ENCODE data around the gene SHISAL1. TPM values are rescaled to one million over a fixed set of nuclear protein-coding genes. Genes with fewer than 3 reads are reported as not detected.

The SHISAL1 gene
- total and polyA plus RNA-seq, 2 donors (not counting 3 experiments of a cell fraction or from before 2014, with no cell fraction given): 0.01 to 0.07 TPM

GRCh38 chr22:44199164-44199563 is 113.6 kb downstream of the SHISAL1 start:
- no peaks in the 10 kb centered on the region for H4K20me1 ChIP-seq (replicated peaks; ENCODE audit: control insufficient read depth, extremely low read depth, insufficient read depth, low read length)
- DNase-seq (ENCODE audit: low read depth, low spot score) (no peak), FAIRE-seq (no peak)
- H3K4me1 ChIP-seq (ENCODE audit: control insufficient read depth, extremely low read depth, insufficient read depth, low read length): no peaks in the 10 kb centered on the region
- dilution Hi-C loops (cut with MboI; ENCODE audit: extremely low pct_ligation_motif_present, low sequenced_read_pairs): no loop called here
- ChIA-PET POLR2A (no interaction called here), CTCF (no interaction called here)
- no peaks in the 10 kb centered on the region for H3K9me1 ChIP-seq (replicated peaks; ENCODE audit: control insufficient read depth, extremely low read depth, insufficient read depth, low read length)
- H3K9ac ChIP-seq (replicated peaks; ENCODE audit: extremely low read depth, insufficient read depth, low read length): no peak overlapping the region
- intact Hi-C loops (cut with micrococcal nuclease): no loop called here
- no TSS peak for BruUV-seq (replicated peaks)
- no peaks in the 10 kb centered on the region for H3K9me3 ChIP-seq (replicated peaks; ENCODE audit: control insufficient read depth, insufficient read depth, low read length)
- no peak overlapping the region for H3K27ac ChIP-seq (ENCODE audit: insufficient read depth, low read depth, low read length)
- no peak overlapping the region for H3K4me3 ChIP-seq (replicated peaks in 1 of 3; ENCODE audit: insufficient read depth in 1 of 3, low read depth in 1 of 3, low read length in 3 of 3)
- no peak for TF ChIP-seq CTCF (IDR thresholded peaks at IDR 0.05; ENCODE audit: extremely low read depth in 1 of 2, insufficient read depth in 1 of 2, low read depth in 1 of 2, low read length in 2 of 2)
- no peak for TF ChIP-seq EZH2 (IDR thresholded peaks at IDR 0.05; ENCODE audit: borderline replicate concordance, low read depth, low read length, severe bottlenecking)
- TF ChIP-seq MAX (IDR thresholded peaks at IDR 0.05; ENCODE audit: insufficient read depth, insufficient read length): no peak
- TF ChIP-seq POLR2A (IDR thresholded peaks at IDR 0.05; ENCODE audit: low read depth, low read length): no peak
- TF ChIP-seq MYC (IDR thresholded peaks at IDR 0.05; ENCODE audit: low read depth, low read length): no peak
- TF ChIP-seq FOS (IDR thresholded peaks at IDR 0.05; ENCODE audit: borderline replicate concordance, insufficient read depth, low read length): no peak
- no peak for TF ChIP-seq GATA2 (IDR thresholded peaks at IDR 0.05; ENCODE audit: insufficient read depth, insufficient read length, low read depth, low read length)
- no peak for TF ChIP-seq POLR2AphosphoS5 (IDR thresholded peaks at IDR 0.05; ENCODE audit: insufficient read depth, low read depth, low read length)
- TF ChIP-seq JUN (IDR thresholded peaks at IDR 0.05; ENCODE audit: borderline replicate concordance, insufficient read depth, insufficient read length, low read depth): no peak
- no peak overlapping the region for H2AFZ ChIP-seq (ENCODE audit: low read depth, low read length)
- no peaks in the 10 kb centered on the region for H3K79me2 ChIP-seq (ENCODE audit: control insufficient read depth, insufficient read depth, low read length)
- no peak overlapping the region for H3K4me2 ChIP-seq (ENCODE audit: insufficient read depth, low read length)
- H3K36me3 ChIP-seq (ENCODE audit: control insufficient read depth in 2 of 2, extremely low read depth in 1 of 2, insufficient read depth in 2 of 2, low read length in 2 of 2): no peaks in the 10 kb centered on the region
- H3K27me3 ChIP-seq (ENCODE audit: control insufficient read depth in 2 of 2, insufficient read depth in 2 of 2, low read length in 2 of 2): no peaks in the 10 kb centered on the region
